Activated B cell treated with CpG ODN at 0.5 μM for 24 hours (primary cell): ENCODE measurements around the gene SORBS1. TPM values are rescaled to one million over a fixed set of nuclear protein-coding genes. Genes with fewer than 3 reads are reported as not detected.

Experiments
- ATAC-seq: fragments of 200-7000 bp; cut with Tn5 transposase; one replicate; pipeline ENCODE4 v1.10.0; 2021; ENCODE audit warnings: low read depth, mild to moderate bottlenecking, moderate library complexity
- CTCF ChIA-PET: fragments of 350-600 bp; sonication (Branson Sonifier 250); formaldehyde crosslinking; loops from one replicate; lab custom pipeline; 2021; ENCODE audit warnings: antibody characterized with exemption; lab: Charles Lee
- POLR2A ChIA-PET: fragments of 350-600 bp; sonication (Branson Sonifier 250); formaldehyde crosslinking; loops from one replicate; lab custom pipeline; 2021; ENCODE audit warnings: antibody characterized with exemption; lab: Charles Lee
- DNase-seq: peaks from one replicate; pipeline ENCODE4 v3.0.0; 2022
- H3K27ac Mint-ChIP-seq: one replicate; pipeline ENCODE4 v1.8.0; 2020; ENCODE audit warnings: mixed read lengths
- H3K27me3 Mint-ChIP-seq: one replicate; pipeline ENCODE4 v1.8.0; 2021; ENCODE audit warnings: mixed read lengths
- H3K36me3 Mint-ChIP-seq: one replicate; pipeline ENCODE4 v1.8.0; 2021; ENCODE audit warnings: low read depth, mixed read lengths
- H3K4me1 Mint-ChIP-seq: one replicate; pipeline ENCODE4 v1.8.0; 2021; ENCODE audit warnings: mixed read lengths
- H3K4me3 Mint-ChIP-seq: one replicate; pipeline ENCODE4 v1.8.0; 2020; ENCODE audit warnings: mild to moderate bottlenecking, mixed read lengths
- H3K9me3 Mint-ChIP-seq: one replicate; pipeline ENCODE4 v1.8.0; 2020; ENCODE audit warnings: mixed read lengths
- intact Hi-C: fragments of 100-400 bp; cut with micrococcal nuclease; formaldehyde crosslinking; loops from one replicate; pipeline ENCODE4 v1.15.1; 2024
- total RNA-seq: library from RNA; stranded (reverse); gene quantifications from 2 replicates; pipeline ENCODE4 v1.2.3, GENCODE V29; 2022
- TF ChIP-seq, protein P1 (sequence below): fragments of 200-600 bp; IDR thresholded peaks from one replicate; pipeline ENCODE4 v1.8.0; 2022; ENCODE audit warnings: antibody characterized with exemption, mild to moderate bottlenecking

SORBS1 gene
- total RNA-seq, 1 donor from 2014 or later: 0.42 TPM

DNA sequence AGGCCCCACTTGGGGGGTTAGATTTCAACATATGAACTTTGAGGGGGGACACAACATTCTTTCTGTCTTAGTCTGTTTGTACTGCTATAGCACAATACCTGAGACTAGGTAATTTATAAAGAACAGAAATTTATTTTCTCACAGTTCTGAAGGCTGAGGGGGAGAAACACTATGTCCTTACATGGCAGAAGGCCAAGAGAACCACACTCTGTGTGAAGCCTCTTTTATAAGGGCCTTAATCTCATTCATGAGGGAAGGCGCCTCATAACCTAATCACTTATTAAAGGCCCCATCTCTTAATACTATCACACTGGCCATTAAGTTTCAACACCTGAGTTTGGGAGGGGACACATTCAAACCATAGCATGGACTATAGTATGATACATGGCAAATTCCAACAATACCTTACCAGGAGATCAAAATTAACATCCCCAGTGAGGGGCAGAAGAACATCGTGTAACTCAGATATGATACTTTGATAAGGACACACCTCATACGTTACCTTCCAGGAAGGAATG lies 261.1 kb downstream of the SORBS1 start:
- POLR2A ChIA-PET: no interaction called here
- H3K4me3 Mint-ChIP-seq: no peak overlapping the region
- no peaks in the 10 kb centered on the region for H3K27me3 Mint-ChIP-seq
- ATAC-seq (no peak), DNase-seq (no peak)
- no peaks in the 10 kb centered on the region for H3K36me3 Mint-ChIP-seq
- CTCF ChIA-PET: no interaction called here
- TF ChIP-seq, protein P1, sequence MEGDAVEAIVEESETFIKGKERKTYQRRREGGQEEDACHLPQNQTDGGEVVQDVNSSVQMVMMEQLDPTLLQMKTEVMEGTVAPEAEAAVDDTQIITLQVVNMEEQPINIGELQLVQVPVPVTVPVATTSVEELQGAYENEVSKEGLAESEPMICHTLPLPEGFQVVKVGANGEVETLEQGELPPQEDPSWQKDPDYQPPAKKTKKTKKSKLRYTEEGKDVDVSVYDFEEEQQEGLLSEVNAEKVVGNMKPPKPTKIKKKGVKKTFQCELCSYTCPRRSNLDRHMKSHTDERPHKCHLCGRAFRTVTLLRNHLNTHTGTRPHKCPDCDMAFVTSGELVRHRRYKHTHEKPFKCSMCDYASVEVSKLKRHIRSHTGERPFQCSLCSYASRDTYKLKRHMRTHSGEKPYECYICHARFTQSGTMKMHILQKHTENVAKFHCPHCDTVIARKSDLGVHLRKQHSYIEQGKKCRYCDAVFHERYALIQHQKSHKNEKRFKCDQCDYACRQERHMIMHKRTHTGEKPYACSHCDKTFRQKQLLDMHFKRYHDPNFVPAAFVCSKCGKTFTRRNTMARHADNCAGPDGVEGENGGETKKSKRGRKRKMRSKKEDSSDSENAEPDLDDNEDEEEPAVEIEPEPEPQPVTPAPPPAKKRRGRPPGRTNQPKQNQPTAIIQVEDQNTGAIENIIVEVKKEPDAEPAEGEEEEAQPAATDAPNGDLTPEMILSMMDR: no peak
- peaks cover 29% of the 10 kb centered on the region for H3K4me1 Mint-ChIP-seq
- H3K27ac Mint-ChIP-seq: no peak overlapping the region
- intact Hi-C loops: no loop called here
- no peaks in the 10 kb centered on the region for H3K9me3 Mint-ChIP-seq

GRCh38 chr10:95297402-95297801 lies 263.8 kb downstream of the SORBS1 start:
- intact Hi-C loops: loop anchor here (10.0 kb wide), 1 partner anchor 747 kb away; the partner anchor contains the start of gene CCNJ
- Mint-ChIP-seq H3K27ac (peak overlapping the region; percentile 55), H3K36me3 (no peaks in the 10 kb centered on the region), H3K9me3 (no peaks in the 10 kb centered on the region), H3K27me3 (no peaks in the 10 kb centered on the region), H3K4me3 (no peak overlapping the region), H3K4me1 (peaks cover 56% of the 10 kb centered on the region)
- ChIA-PET CTCF (no interaction called here), POLR2A (no interaction called here)
- ATAC-seq (no peak), DNase-seq (no peak)
- TF ChIP-seq, protein P1: no peak

DNA sequence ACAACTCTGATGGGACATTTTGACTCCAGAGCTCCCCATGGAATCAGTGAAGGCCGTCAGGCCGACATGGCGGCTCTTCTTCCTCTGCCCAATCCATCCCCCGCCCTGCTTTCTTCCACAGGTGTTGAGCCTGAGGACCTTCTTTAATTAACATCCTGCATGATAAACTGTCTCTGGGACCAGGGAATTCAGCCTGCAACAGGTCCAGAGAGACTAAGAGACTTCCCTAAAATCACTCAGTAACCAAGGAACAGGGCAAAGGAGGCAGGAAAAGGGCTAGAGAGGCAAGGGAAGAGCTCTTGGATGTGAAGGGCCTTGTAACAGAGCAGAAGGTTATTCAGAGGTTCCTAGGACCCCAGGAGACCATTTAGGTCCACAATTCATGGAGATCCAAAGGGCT lies 264.4 kb downstream of the SORBS1 start:
- no peak for ATAC-seq
- ChIA-PET CTCF (interaction anchor here (1.0 to 3.5 kb wide), 2 partner anchors 51 to 66 kb away, joined by 3 to 18 read pairs; no protein-coding TSS in a partner anchor), POLR2A (interaction anchor here (2.0 kb wide), 2 partner anchors 12 to 18 kb away, joined by 9 read pairs; no protein-coding TSS in a partner anchor)
- DNase-seq: no peak
- Mint-ChIP-seq H3K27me3 (no peaks in the 10 kb centered on the region), H3K36me3 (no peaks in the 10 kb centered on the region), H3K27ac (peak overlapping the region; percentile 55), H3K4me1 (peaks cover 63% of the 10 kb centered on the region), H3K4me3 (no peak overlapping the region), H3K9me3 (no peaks in the 10 kb centered on the region)
- intact Hi-C loops: loop anchor here (10.0 kb wide), 1 partner anchor 748 kb away; the partner anchor contains the start of gene CCNJ
- TF ChIP-seq, protein P1: no peak

DNA sequence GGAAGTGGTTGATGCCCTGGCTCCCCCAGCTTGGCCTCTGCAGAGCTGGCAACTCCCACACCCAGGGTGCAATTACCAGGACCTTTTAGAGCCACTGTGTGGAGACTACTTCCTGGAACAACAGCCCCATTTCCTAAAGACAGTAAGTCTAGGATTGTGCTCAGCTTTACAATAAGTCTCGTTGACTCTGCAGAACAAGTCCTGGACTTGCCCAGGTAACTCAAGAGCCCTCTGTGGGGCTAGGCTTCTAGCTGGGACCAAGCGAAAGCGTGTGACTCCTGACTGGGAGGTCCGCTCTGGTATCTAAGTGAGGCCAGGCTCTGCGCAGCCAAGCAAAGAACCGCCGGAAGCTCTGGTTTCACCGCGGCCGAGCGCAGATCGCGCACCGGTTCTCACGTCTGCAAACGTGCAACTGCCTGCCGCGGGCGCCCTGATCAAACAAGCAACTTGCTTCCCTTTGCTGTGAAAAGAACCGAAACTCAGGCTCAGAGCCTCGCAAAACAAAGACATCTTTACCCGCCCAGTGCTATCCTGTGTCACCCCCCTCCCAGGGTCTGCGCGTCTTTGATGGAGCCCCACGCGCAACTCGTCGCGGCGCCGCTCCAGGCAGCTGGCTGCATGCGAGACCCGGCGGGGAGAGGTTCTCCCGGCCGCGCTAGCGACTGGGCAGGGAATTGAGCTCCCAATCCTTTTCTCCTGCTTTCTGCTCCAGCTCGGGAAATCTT lies 266.0 kb downstream of the SORBS1 start:
- POLR2A ChIA-PET: interaction anchor here (0.6 to 2.3 kb wide), 13 partner anchors 9 to 1552 kb away, joined by 3 to 15 read pairs (median 5); no protein-coding TSS in a partner anchor
- peaks cover 1% of the 10 kb centered on the region for H3K36me3 Mint-ChIP-seq
- ATAC-seq (peak; percentile 69), DNase-seq (peak; percentile 78)
- TF ChIP-seq, protein P1: no peak
- CTCF ChIA-PET: interaction anchor here (1.3 to 3.5 kb wide), 3 partner anchors 49 to 68 kb away, joined by 6 to 18 read pairs (median 14); no protein-coding TSS in a partner anchor
- H3K27ac Mint-ChIP-seq: peak overlapping the region; percentile 95
- H3K4me3 Mint-ChIP-seq: peak overlapping the region; percentile 77
- intact Hi-C loops: loop anchor here (1.0 to 10.0 kb wide), 4 partner anchors 16 to 750 kb away; partner anchors contain the start of gene CCNJ
- H3K27me3 Mint-ChIP-seq: no peaks in the 10 kb centered on the region
- no peaks in the 10 kb centered on the region for H3K9me3 Mint-ChIP-seq
- peaks cover 71% of the 10 kb centered on the region for H3K4me1 Mint-ChIP-seq

DNA sequence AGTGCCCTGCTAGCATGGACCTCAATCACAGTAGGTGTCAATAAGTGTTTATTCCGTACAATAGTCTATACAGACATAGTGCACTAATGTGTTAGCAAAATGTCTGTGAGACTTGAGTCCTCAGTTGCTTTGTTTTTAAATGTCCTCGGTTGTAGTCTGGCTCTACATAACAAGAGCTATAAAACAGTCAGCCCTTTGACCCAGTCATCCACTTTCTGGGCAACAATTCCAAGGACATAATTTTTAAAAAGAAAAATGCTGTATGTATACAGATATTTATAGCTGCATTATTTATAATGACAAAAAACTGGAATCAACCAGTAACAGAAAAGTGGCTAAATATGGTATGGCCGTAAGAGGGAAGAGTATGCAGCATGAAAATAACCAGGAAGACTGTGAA lies 267.5 kb downstream of the SORBS1 start:
- Mint-ChIP-seq H3K27ac (peak overlapping the region; percentile 95), H3K36me3 (peaks cover 3% of the 10 kb centered on the region), H3K9me3 (no peaks in the 10 kb centered on the region), H3K4me1 (peaks cover 85% of the 10 kb centered on the region), H3K4me3 (peak overlapping the region; percentile 51), H3K27me3 (no peaks in the 10 kb centered on the region)
- ChIA-PET CTCF (interaction anchor here (3.5 kb wide), 1 partner anchor 48 kb away, joined by 18 read pairs; no protein-coding TSS in a partner anchor), POLR2A (interaction anchor here (0.6 to 1.4 kb wide), 9 partner anchors 12 to 972 kb away, joined by 3 to 8 read pairs (median 5); no protein-coding TSS in a partner anchor)
- DNase-seq: no peak
- TF ChIP-seq, protein P1: no peak
- ATAC-seq: no peak
- intact Hi-C loops: loop anchor here (1.0 to 10.0 kb wide), 5 partner anchors 17 to 751 kb away; partner anchors contain the start of genes CCNJ and SORBS1
